Spleen (tissue), 7 donors: ENCODE measurements around the gene FILIP1L.

ENCODE experiments used
- POLR2A ChIP-seq, 3 donors: fragments of 450-650 bp; IDR thresholded peaks; one replicate each; pipeline ENCODE4 v1.5.1; 2017; ENCODE audit warnings: antibody characterized with exemption in 3 of 3, mild to moderate bottlenecking in 1 of 3
- POLR2AphosphoS5 ChIP-seq, 3 donors: sonication (generic); formaldehyde crosslinking; IDR thresholded peaks; one replicate each; pipeline ENCODE4 v1.5.1; 2017; ENCODE audit warnings: antibody characterized with exemption in 3 of 3
- TF ChIP-seq, protein P1 (sequence below), 11 experiments: fragments of 200-600 bp in 7 of 11; fragments of 450-650 bp in 4 of 11; sonication (generic) in 4 of 11; IDR thresholded peaks in 8 of 11; conservative IDR thresholded peaks in 3 of 11; 1 replicate in 7 of 11; 2 replicates in 4 of 11; pipeline versions ENCODE4 v1.4.0 to v1.8.0; 2016 to 2021; ENCODE audit warnings: antibody characterized with exemption in 11 of 11, inconsistent platforms in 4 of 11, mild to moderate bottlenecking in 1 of 11
- donor health status: DM: no; HTN: no; CAD: no; lungs with moderate emphysema.
- donor health status: DM: no; HTN: no; CAD: no.
- donor health status: DM: no; HTN: no; CAD: no.

DNA sequence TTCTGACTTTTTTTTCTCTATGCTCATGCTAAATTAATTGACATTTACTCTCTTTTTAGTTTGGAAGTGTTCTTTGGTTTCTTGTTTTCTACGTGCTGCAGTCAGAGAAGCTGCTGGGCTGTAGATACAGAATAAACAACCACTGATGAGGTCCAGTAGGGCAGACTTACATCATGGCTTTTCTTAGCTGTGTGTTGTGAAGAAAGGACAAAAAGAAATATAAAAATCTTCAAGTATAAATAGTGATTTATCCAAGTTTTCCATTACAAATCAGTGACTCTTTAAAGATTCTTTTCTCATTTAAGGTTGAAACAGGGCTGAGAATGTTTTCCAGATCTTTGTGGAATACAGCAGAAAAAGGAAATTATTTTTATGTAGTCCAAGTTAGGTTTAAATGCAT lies 174.4 kb downstream of the FILIP1L start:
- TF ChIP-seq, protein P1, sequence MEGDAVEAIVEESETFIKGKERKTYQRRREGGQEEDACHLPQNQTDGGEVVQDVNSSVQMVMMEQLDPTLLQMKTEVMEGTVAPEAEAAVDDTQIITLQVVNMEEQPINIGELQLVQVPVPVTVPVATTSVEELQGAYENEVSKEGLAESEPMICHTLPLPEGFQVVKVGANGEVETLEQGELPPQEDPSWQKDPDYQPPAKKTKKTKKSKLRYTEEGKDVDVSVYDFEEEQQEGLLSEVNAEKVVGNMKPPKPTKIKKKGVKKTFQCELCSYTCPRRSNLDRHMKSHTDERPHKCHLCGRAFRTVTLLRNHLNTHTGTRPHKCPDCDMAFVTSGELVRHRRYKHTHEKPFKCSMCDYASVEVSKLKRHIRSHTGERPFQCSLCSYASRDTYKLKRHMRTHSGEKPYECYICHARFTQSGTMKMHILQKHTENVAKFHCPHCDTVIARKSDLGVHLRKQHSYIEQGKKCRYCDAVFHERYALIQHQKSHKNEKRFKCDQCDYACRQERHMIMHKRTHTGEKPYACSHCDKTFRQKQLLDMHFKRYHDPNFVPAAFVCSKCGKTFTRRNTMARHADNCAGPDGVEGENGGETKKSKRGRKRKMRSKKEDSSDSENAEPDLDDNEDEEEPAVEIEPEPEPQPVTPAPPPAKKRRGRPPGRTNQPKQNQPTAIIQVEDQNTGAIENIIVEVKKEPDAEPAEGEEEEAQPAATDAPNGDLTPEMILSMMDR (IDR thresholded peaks at IDR 0.05 in 8 of 11, conservative IDR thresholded peaks at IDR 0.05 in 3 of 11), result no peak
- TF ChIP-seq POLR2AphosphoS5 (IDR thresholded peaks at IDR 0.05) (no peak), POLR2A (IDR thresholded peaks at IDR 0.05) (no peak)
